CD8-positive, alpha-beta memory T cell (primary cell): ENCODE results near the gene DIP2B. TPM values are rescaled to one million over a fixed set of nuclear protein-coding genes. Genes with fewer than 3 reads are reported as not detected.

Experiments used
- CTCF ChIA-PET: fragments of 350-600 bp; sonication (Branson Sonifier 250); formaldehyde crosslinking; loops from one replicate; lab custom pipeline; 2021; ENCODE audit warnings: antibody characterized with exemption; lab: Charles Lee
- POLR2A ChIA-PET: fragments of 350-600 bp; sonication (Branson Sonifier 250); formaldehyde crosslinking; loops from one replicate; lab custom pipeline; 2021; ENCODE audit warnings: antibody characterized with exemption; lab: Charles Lee
- DNase-seq, 5 donors: peaks; one replicate each; pipeline versions ENCODE4 v3.0.0 to v3.0.0-alpha.2; 2020 to 2022; ENCODE audit warnings: mixed read lengths in 1 of 5
- H3K27ac ChIP-seq: one replicate; pipeline ENCODE4 v1.7.0; 2013; ENCODE audit warnings: low read depth, mild to moderate bottlenecking, low read length, moderate library complexity
- H3K27me3 ChIP-seq: 2 replicates; pipeline ENCODE4 v1.7.0; 2013; ENCODE audit warnings: low read length, mild to moderate bottlenecking; ENCODE audit not compliant: insufficient read depth, poor library complexity, severe bottlenecking
- H3K36me3 ChIP-seq: 2 replicates; pipeline ENCODE4 v1.7.0; 2013; ENCODE audit warnings: mild to moderate bottlenecking, low read length, moderate library complexity; ENCODE audit not compliant: insufficient read depth
- H3K4me1 ChIP-seq: 2 replicates; pipeline ENCODE4 v1.7.0; 2013; ENCODE audit warnings: mild to moderate bottlenecking, low read length, moderate library complexity; ENCODE audit not compliant: insufficient read depth
- H3K4me3 ChIP-seq: 2 replicates; pipeline ENCODE4 v1.7.0; 2013; ENCODE audit warnings: mild to moderate bottlenecking, low read length
- H3K9me3 ChIP-seq: 2 replicates; pipeline ENCODE4 v1.7.0; 2013; ENCODE audit warnings: mild to moderate bottlenecking, low read length
- H3K27ac Mint-ChIP-seq, 8 donors: one replicate each; pipeline ENCODE4 v1.8.0; 2020 to 2021; ENCODE audit warnings: mixed read lengths in 8 of 8, mild to moderate bottlenecking in 6 of 8, inconsistent platforms in 3 of 8, moderate library complexity in 3 of 8
- H3K27me3 Mint-ChIP-seq, 2 donors: one replicate each; pipeline ENCODE4 v1.8.0; 2020 to 2021; ENCODE audit warnings: mixed read lengths in 2 of 2, mild to moderate bottlenecking in 1 of 2, moderate library complexity in 1 of 2
- H3K36me3 Mint-ChIP-seq, 3 donors: one replicate each; pipeline ENCODE4 v1.8.0; 2020 to 2021; ENCODE audit warnings: mixed read lengths in 3 of 3, inconsistent platforms in 1 of 3, mild to moderate bottlenecking in 1 of 3
- H3K4me1 Mint-ChIP-seq, 3 donors: one replicate each; pipeline ENCODE4 v1.8.0; 2020 to 2021; ENCODE audit warnings: mixed read lengths in 3 of 3, inconsistent platforms in 1 of 3, mild to moderate bottlenecking in 1 of 3
- H3K4me3 Mint-ChIP-seq, 7 donors: one replicate each; pipeline ENCODE4 v1.8.0; 2020 to 2021; ENCODE audit warnings: mixed read lengths in 7 of 7, mild to moderate bottlenecking in 6 of 7, moderate library complexity in 4 of 7, inconsistent platforms in 2 of 7
- H3K9me3 Mint-ChIP-seq, 5 donors: one replicate each; pipeline ENCODE4 v1.8.0; 2020 to 2022; ENCODE audit warnings: mixed read lengths in 5 of 5, mild to moderate bottlenecking in 3 of 5, moderate library complexity in 2 of 5, inconsistent platforms in 1 of 5
- polyA plus RNA-seq: library from polyadenylated mRNA; unstranded; fragments of 300-500 nt; fragmentation: Illumina TruSeq; gene quantifications from one replicate; pipeline ENCODE4 v1.2.3, GENCODE V29; 2021
- total RNA-seq, 2 experiments: library from RNA; stranded (reverse); gene quantifications; one replicate each; pipeline ENCODE4 v1.2.3, GENCODE V29; 2021

DIP2B gene
- total and polyA plus RNA-seq, 3 experiments from 2014 or later = 7.9 to 21.0 (median 20.4) TPM

DNA sequence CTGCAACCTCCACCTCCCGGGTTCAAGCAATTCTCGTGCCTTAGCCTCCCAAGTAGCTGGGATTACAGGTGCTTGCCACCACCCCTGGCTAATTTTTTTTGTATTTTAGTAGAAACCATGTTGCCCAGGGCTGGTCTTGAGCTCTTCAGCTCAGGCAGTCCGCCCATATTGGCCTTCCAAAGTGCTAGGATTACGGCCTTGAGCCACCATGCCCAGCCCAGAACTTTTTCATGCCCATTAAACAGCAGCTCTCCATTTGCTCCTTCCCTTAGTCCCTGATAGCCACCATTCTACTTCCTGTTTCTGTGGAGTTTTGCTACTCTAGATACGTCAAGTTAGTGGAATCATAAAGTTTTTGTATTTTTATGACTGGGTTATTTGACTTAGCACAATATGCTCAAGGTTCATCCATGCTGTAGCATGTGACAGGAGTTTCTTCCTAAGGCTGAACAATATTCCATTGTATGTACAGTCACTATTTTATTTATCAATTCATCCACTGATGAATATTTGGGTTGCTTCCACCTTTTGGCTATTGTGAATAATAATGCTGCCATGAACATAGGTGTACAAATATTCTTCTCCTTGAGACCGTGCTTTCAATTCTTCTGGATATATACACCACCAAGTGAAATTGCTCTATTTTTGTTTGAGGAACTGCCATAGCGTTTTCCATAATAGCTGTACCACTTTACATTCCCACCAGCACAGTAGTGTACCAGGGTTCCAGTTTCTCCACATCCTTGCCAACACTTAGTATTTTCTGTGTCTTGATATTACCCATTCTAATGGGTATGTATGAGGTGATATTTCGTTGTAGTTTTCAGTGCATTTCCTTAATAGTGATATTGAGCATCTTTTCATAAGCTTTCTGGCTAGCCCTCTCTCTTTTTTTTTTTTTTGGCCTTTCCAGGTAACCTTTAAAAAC is 274.1 kb downstream of the DIP2B start:
- POLR2A ChIA-PET = interaction anchor here (0.5 kb wide), 1 partner anchor 14 kb away, joined by 3 read pairs; no protein-coding TSS in a partner anchor
- Mint-ChIP-seq H3K9me3 (no peaks in the 10 kb centered on the region), H3K36me3 (peaks cover 0 to 16% (median 5%) of the 10 kb centered on the region in 3 donors), H3K27ac (peak overlapping the region in 1 of 8 donors; percentile 28), H3K4me1 (peaks cover 19 to 31% (median 29%) of the 10 kb centered on the region in 3 donors), H3K27me3 (no peaks in the 10 kb centered on the region), H3K4me3 (no peak overlapping the region)
- Histone ChIP-seq H3K36me3 (no peaks in the 10 kb centered on the region), H3K4me3 (no peak overlapping the region), H3K27ac (no peak overlapping the region), H3K4me1 (no peaks in the 10 kb centered on the region), H3K27me3 (no peaks in the 10 kb centered on the region), H3K9me3 (no peaks in the 10 kb centered on the region)
- CTCF ChIA-PET = interaction anchor here (1.1 to 1.3 kb wide), 2 partner anchors 14 to 200 kb away, joined by 3 to 5 read pairs; no protein-coding TSS in a partner anchor
- DNase-seq = no peak

DNA sequence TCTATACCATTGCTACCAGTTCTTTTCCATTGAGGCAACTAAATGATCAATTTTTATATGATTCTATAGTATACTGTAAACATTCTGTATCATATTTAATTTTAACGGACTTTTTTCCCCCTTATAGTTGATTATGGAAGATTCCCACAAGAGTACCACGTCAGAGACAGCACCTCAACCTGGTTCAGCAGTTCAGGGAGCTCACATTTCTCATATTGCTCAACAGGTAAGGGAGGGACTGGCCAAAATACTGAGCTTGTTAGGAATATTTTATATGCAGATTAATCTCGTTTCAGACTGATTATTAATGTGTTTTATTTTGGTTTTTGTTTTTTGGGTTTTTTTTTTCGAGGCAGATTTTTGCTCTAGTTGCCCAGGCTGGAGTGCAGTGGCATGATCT is 275.2 kb downstream of the DIP2B start:
- ChIA-PET POLR2A (no interaction called here), CTCF (interaction anchor here (0.9 kb wide), 1 partner anchor 14 kb away, joined by 3 read pairs; no protein-coding TSS in a partner anchor)
- Mint-ChIP-seq H3K36me3 (peaks cover 0 to 23% (median 7%) of the 10 kb centered on the region in 3 donors), H3K4me3 (no peak overlapping the region), H3K4me1 (peaks cover 24 to 39% (median 39%) of the 10 kb centered on the region in 3 donors), H3K27me3 (no peaks in the 10 kb centered on the region), H3K27ac (no peak overlapping the region), H3K9me3 (no peaks in the 10 kb centered on the region)
- no peaks in the 10 kb centered on the region for H3K36me3 ChIP-seq
- no peak overlapping the region for H3K4me3 ChIP-seq
- H3K4me1 ChIP-seq = peaks cover 4% of the 10 kb centered on the region
- no peak for DNase-seq
- H3K27ac ChIP-seq = no peak overlapping the region
- no peaks in the 10 kb centered on the region for H3K9me3 ChIP-seq
- no peaks in the 10 kb centered on the region for H3K27me3 ChIP-seq

GRCh38 chr12:50784501-50784900 is 279.7 kb downstream of the DIP2B start:
- peaks cover 15 to 50% (median 18%) of the 10 kb centered on the region in 3 donors for H3K36me3 Mint-ChIP-seq
- Histone ChIP-seq H3K4me3 (no peak overlapping the region), H3K4me1 (peaks cover 4% of the 10 kb centered on the region), H3K36me3 (no peaks in the 10 kb centered on the region), H3K9me3 (no peaks in the 10 kb centered on the region), H3K27ac (no peak overlapping the region), H3K27me3 (no peaks in the 10 kb centered on the region)
- no peak for DNase-seq
- peak overlapping the region in 5 of 8 donors; percentile 1 to 76 (median 20) for H3K27ac Mint-ChIP-seq
- no peaks in the 10 kb centered on the region for H3K27me3 Mint-ChIP-seq
- H3K9me3 Mint-ChIP-seq = peaks cover 0 to 4% (median 0%) of the 10 kb centered on the region in 5 donors
- H3K4me3 Mint-ChIP-seq = no peak overlapping the region
- H3K4me1 Mint-ChIP-seq = peaks cover 10 to 18% (median 14%) of the 10 kb centered on the region in 3 donors
- POLR2A ChIA-PET = no interaction called here
- CTCF ChIA-PET = no interaction called here

- Mint-ChIP-seq H3K27ac (peak overlapping the region in 3 of 8 donors; percentile 50 to 76 (median 65)), H3K4me1 (peaks cover 10 to 19% (median 18%) of the 10 kb centered on the region in 3 donors), H3K4me3 (no peak overlapping the region), H3K36me3 (peaks cover 15 to 52% (median 19%) of the 10 kb centered on the region in 3 donors), H3K27me3 (no peaks in the 10 kb centered on the region), H3K9me3 (peaks cover 0 to 4% (median 0%) of the 10 kb centered on the region in 5 donors)
- H3K4me1 ChIP-seq = peaks cover 4% of the 10 kb centered on the region
- H3K4me3 ChIP-seq = no peak overlapping the region
- no peaks in the 10 kb centered on the region for H3K36me3 ChIP-seq
- ChIA-PET POLR2A (no interaction called here), CTCF (interaction anchor here (0.7 kb wide), 1 partner anchor 14 kb away, joined by 3 read pairs; no protein-coding TSS in a partner anchor)
- no peak overlapping the region for H3K27ac ChIP-seq
- H3K27me3 ChIP-seq = no peaks in the 10 kb centered on the region
- no peaks in the 10 kb centered on the region for H3K9me3 ChIP-seq
- no peak for DNase-seq
Observed at GRCh38 chr12:50785406-50786001, 280.7 kb downstream of the DIP2B start.

- H3K36me3 ChIP-seq = no peaks in the 10 kb centered on the region
- Mint-ChIP-seq H3K9me3 (peaks cover 0 to 4% (median 0%) of the 10 kb centered on the region in 5 donors), H3K27me3 (no peaks in the 10 kb centered on the region), H3K27ac (peak overlapping the region in 3 of 8 donors; percentile 8 to 80 (median 28)), H3K4me3 (no peak overlapping the region), H3K36me3 (peaks cover 15 to 51% (median 20%) of the 10 kb centered on the region in 3 donors), H3K4me1 (peaks cover 20 to 27% (median 27%) of the 10 kb centered on the region in 3 donors)
- DNase-seq = no peak
- no peaks in the 10 kb centered on the region for H3K27me3 ChIP-seq
- H3K4me3 ChIP-seq = no peak overlapping the region
- ChIA-PET CTCF (no interaction called here), POLR2A (no interaction called here)
- peaks cover 4% of the 10 kb centered on the region for H3K4me1 ChIP-seq
- H3K9me3 ChIP-seq = no peaks in the 10 kb centered on the region
- no peak overlapping the region for H3K27ac ChIP-seq
Observed at GRCh38 chr12:50786498-50787231, 281.9 kb downstream of the DIP2B start.

DNA sequence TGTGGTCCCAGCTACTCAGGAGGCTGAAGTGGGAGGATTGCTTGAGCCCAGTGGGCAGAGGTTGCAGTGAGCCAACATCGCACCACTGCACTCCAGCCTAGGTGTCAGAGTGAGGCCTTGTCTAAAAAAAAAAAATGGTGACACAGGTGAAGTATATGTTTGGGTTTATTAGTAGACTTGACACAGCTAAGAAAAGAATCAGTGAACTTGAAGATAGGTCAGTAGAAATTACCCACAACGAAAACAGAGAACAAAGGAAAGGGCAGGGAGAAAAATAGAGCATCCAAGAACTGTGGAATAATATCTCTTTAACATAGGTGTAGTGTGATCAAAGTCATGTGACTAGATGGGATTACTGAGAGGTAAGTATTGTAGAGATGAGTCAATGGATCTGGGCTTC is 282.8 kb downstream of the DIP2B start:
- CTCF ChIA-PET = no interaction called here
- H3K4me1 ChIP-seq = peaks cover 4% of the 10 kb centered on the region

GRCh38 chr12:50788561-50788960 is 283.8 kb downstream of the DIP2B start:
- no peak overlapping the region for H3K27ac Mint-ChIP-seq

More for the DNA sequence above, 282.8 kb downstream of the DIP2B start:
- Mint-ChIP-seq H3K27ac (no peak overlapping the region), H3K9me3 (peaks cover 0 to 4% (median 0%) of the 10 kb centered on the region in 5 donors), H3K27me3 (no peaks in the 10 kb centered on the region), H3K4me3 (no peak overlapping the region), H3K36me3 (peaks cover 15 to 50% (median 17%) of the 10 kb centered on the region in 3 donors), H3K4me1 (peaks cover 21 to 32% (median 29%) of the 10 kb centered on the region in 3 donors)
- Histone ChIP-seq H3K4me3 (no peak overlapping the region), H3K9me3 (no peaks in the 10 kb centered on the region), H3K36me3 (no peaks in the 10 kb centered on the region), H3K27ac (no peak overlapping the region), H3K27me3 (no peaks in the 10 kb centered on the region)
- POLR2A ChIA-PET = no interaction called here
- no peak for DNase-seq

More at GRCh38 chr12:50788561-50788960, 283.8 kb downstream of the DIP2B start:
- CTCF ChIA-PET = interaction anchor here (0.8 kb wide), 1 partner anchor 21 kb away, joined by 3 read pairs; no protein-coding TSS in a partner anchor
- H3K4me1 Mint-ChIP-seq = peaks cover 21 to 32% (median 29%) of the 10 kb centered on the region in 3 donors
- DNase-seq = no peak
- H3K36me3 ChIP-seq = no peaks in the 10 kb centered on the region
- H3K27me3 ChIP-seq = no peaks in the 10 kb centered on the region
- peaks cover 4% of the 10 kb centered on the region for H3K4me1 ChIP-seq
- H3K36me3 Mint-ChIP-seq = peaks cover 15 to 50% (median 17%) of the 10 kb centered on the region in 3 donors
- POLR2A ChIA-PET = no interaction called here
- H3K4me3 ChIP-seq = no peak overlapping the region
- no peak overlapping the region for H3K27ac ChIP-seq
- H3K9me3 Mint-ChIP-seq = peaks cover 0 to 4% (median 0%) of the 10 kb centered on the region in 5 donors
- no peaks in the 10 kb centered on the region for H3K9me3 ChIP-seq
- no peak overlapping the region for H3K4me3 Mint-ChIP-seq
- no peaks in the 10 kb centered on the region for H3K27me3 Mint-ChIP-seq
